H9 (cell line): Measurements from ENCODE around the gene FCAMR. TPM values are rescaled to one million over a fixed set of nuclear protein-coding genes. Genes with fewer than 3 reads are reported as not detected.

Experiments used
- DNase-seq: peaks from one replicate; pipeline ENCODE4 v3.0.0-alpha.2; 2017
- H2AFZ ChIP-seq: one replicate; pipeline ENCODE4 v1.6.1; 2013; ENCODE audit warnings: mild to moderate bottlenecking, low read length, control low read depth, moderate library complexity
- H2AK5ac ChIP-seq: 2 replicates; pipeline ENCODE4 v1.6.1; 2013; ENCODE audit warnings: low read length, control low read depth, mixed read lengths; ENCODE audit not compliant: insufficient read length
- H2BK120ac ChIP-seq: one replicate; pipeline ENCODE4 v1.6.1; 2013; ENCODE audit warnings: low read depth, mild to moderate bottlenecking, low read length, control low read depth, inconsistent platforms; ENCODE audit not compliant: poor library complexity, severe bottlenecking
- H2BK12ac ChIP-seq: 2 replicates; pipeline ENCODE4 v1.6.1; 2013; ENCODE audit warnings: low read length, control low read depth, mixed read lengths, low read depth; ENCODE audit not compliant: insufficient read length
- H2BK15ac ChIP-seq: 2 replicates; pipeline ENCODE4 v1.6.1; 2013; ENCODE audit warnings: low read depth, low read length, control low read depth
- H2BK20ac ChIP-seq: one replicate; pipeline ENCODE4 v1.6.1; 2013; ENCODE audit warnings: low read depth, mild to moderate bottlenecking, low read length, control low read depth, inconsistent platforms; ENCODE audit not compliant: poor library complexity, severe bottlenecking
- H2BK5ac ChIP-seq: 2 replicates; pipeline ENCODE4 v1.6.1; 2013; ENCODE audit warnings: low read length, control low read depth, mixed read lengths; ENCODE audit not compliant: insufficient read length
- H3K14ac ChIP-seq: 2 replicates; pipeline ENCODE4 v1.6.1; 2013; ENCODE audit warnings: low read length, control low read depth; ENCODE audit not compliant: insufficient read depth
- H3K18ac ChIP-seq: 2 replicates; pipeline ENCODE4 v1.6.1; 2013; ENCODE audit warnings: low read depth, mild to moderate bottlenecking, mixed read lengths, low read length, control low read depth; ENCODE audit not compliant: insufficient read length
- H3K23ac ChIP-seq: 2 replicates; pipeline ENCODE4 v1.6.1; 2013; ENCODE audit warnings: low read length, control low read depth, mixed read lengths, low read depth; ENCODE audit not compliant: insufficient read length
- H3K23me2 ChIP-seq: 2 replicates; pipeline ENCODE4 v1.6.1; 2013; ENCODE audit warnings: low read depth, mild to moderate bottlenecking, mixed read lengths, low read length, control low read depth; ENCODE audit not compliant: insufficient read length, poor library complexity, severe bottlenecking
- H3K27ac ChIP-seq: 2 replicates; pipeline ENCODE4 v1.5.1; 2013; ENCODE audit warnings: low read length, control low read depth, mixed read lengths, low read depth; ENCODE audit not compliant: insufficient read length
- H3K27me3 ChIP-seq: 2 replicates; pipeline ENCODE4 v1.6.1; 2013; ENCODE audit warnings: low read length, control low read depth, inconsistent platforms; ENCODE audit not compliant: insufficient read depth
- H3K4ac ChIP-seq: 2 replicates; pipeline ENCODE4 v1.6.1; 2013; ENCODE audit warnings: low read depth, mild to moderate bottlenecking, control low read depth, inconsistent platforms, low read length, moderate library complexity
- H3K4me1 ChIP-seq: 2 replicates; pipeline ENCODE4 v1.6.1; 2013; ENCODE audit warnings: low read length, control low read depth, inconsistent platforms; ENCODE audit not compliant: insufficient read depth
- H3K4me2 ChIP-seq: 2 replicates; pipeline ENCODE4 v1.6.1; 2013; ENCODE audit warnings: low read length, control low read depth, mixed read lengths; ENCODE audit not compliant: insufficient read length, insufficient read depth
- H3K56ac ChIP-seq: 2 replicates; pipeline ENCODE4 v1.6.1; 2013; ENCODE audit warnings: low read depth, mild to moderate bottlenecking, mixed read lengths, low read length, control low read depth; ENCODE audit not compliant: insufficient read length
- H3K79me1 ChIP-seq: 2 replicates; pipeline ENCODE4 v1.6.1; 2013; ENCODE audit warnings: low read depth, mild to moderate bottlenecking, moderate library complexity, low read length, control low read depth, inconsistent platforms; ENCODE audit not compliant: insufficient read depth, poor library complexity, severe bottlenecking
- H3K79me2 ChIP-seq: 2 replicates; pipeline ENCODE4 v1.6.1; 2013; ENCODE audit warnings: low read length, control low read depth, inconsistent platforms; ENCODE audit not compliant: insufficient read depth
- H3K9ac ChIP-seq: 2 replicates; pipeline ENCODE4 v1.6.1; 2013; ENCODE audit warnings: low read length, control low read depth, mixed read lengths; ENCODE audit not compliant: insufficient read length; ENCODE audit errors: extremely low read depth
- H3K9me3 ChIP-seq: one replicate; pipeline ENCODE4 v1.6.1; 2013; ENCODE audit warnings: low read depth, low read length, inconsistent platforms; ENCODE audit not compliant: control insufficient read depth
- H3T11ph ChIP-seq: one replicate; pipeline ENCODE4 v1.6.1; 2013; ENCODE audit warnings: mild to moderate bottlenecking, low read length, control low read depth, inconsistent platforms
- H4K20me1 ChIP-seq: one replicate; pipeline ENCODE4 v1.6.1; 2013; ENCODE audit not compliant: control insufficient read depth, insufficient read length, insufficient read depth
- H4K5ac ChIP-seq: 2 replicates; pipeline ENCODE4 v1.6.1; 2013; ENCODE audit warnings: low read depth, mild to moderate bottlenecking, mixed read lengths, low read length, control low read depth; ENCODE audit not compliant: insufficient read length
- H4K8ac ChIP-seq: replicated peaks from 2 replicates; pipeline ENCODE4 v1.6.1; 2013; ENCODE audit warnings: low read length, control low read depth, mixed read lengths, low read depth; ENCODE audit not compliant: insufficient read length
- H4K91ac ChIP-seq: 2 replicates; pipeline ENCODE4 v1.6.1; 2013; ENCODE audit warnings: low read depth, mild to moderate bottlenecking, moderate library complexity, mixed read lengths, low read length, control low read depth; ENCODE audit not compliant: insufficient read length
- H3K27ac Mint-ChIP-seq, 3 experiments: 2 replicates in 2 of 3; 3 replicates in 1 of 3; pipeline ENCODE4 v1.8.0; 2020 to 2021; ENCODE audit warnings: mixed read lengths in 3 of 3, mild to moderate bottlenecking in 1 of 3, moderate library complexity in 1 of 3
- H3K27me3 Mint-ChIP-seq: 2 replicates; pipeline ENCODE4 v1.8.0; 2021; ENCODE audit warnings: low read depth, mild to moderate bottlenecking, moderate library complexity, mixed read lengths
- H3K36me3 Mint-ChIP-seq, 3 experiments: 2 replicates in 2 of 3; 3 replicates in 1 of 3; pipeline ENCODE4 v1.8.0; 2020 to 2021; ENCODE audit warnings: low read depth in 3 of 3, mixed read lengths in 3 of 3; ENCODE audit not compliant: insufficient read depth in 1 of 3
- H3K4me1 Mint-ChIP-seq, 2 experiments: 2 replicates each; pipeline ENCODE4 v1.8.0; 2020; ENCODE audit warnings: mixed read lengths in 2 of 2
- H3K4me3 Mint-ChIP-seq, 2 experiments: 2 replicates in 1 of 2; 3 replicates in 1 of 2; pipeline ENCODE4 v1.8.0; 2020 to 2021; ENCODE audit warnings: mild to moderate bottlenecking in 2 of 2, mixed read lengths in 2 of 2, moderate library complexity in 1 of 2
- H3K9me3 Mint-ChIP-seq, 2 experiments: 2 replicates in 1 of 2; 3 replicates in 1 of 2; pipeline ENCODE4 v1.8.0; 2020; ENCODE audit warnings: mild to moderate bottlenecking in 2 of 2, mixed read lengths in 2 of 2, moderate library complexity in 1 of 2
- WGBS: extraction: QIAGEN DNeasy Blood & Tissue Kit; methylation state at CpG from one replicate; pipeline ENCODE4 v1.1.7; 2013; ENCODE audit warnings: missing lambda C conversion rate, low lambda C conversion rate, mixed read lengths; ENCODE audit not compliant: insufficient read length; ENCODE audit errors: extremely low coverage; 5-methylcytosine and 5-hydroxymethylcytosine counted together
- total RNA-seq: library from RNA; stranded (reverse); gene quantifications from 2 replicates; pipeline ENCODE4 v1.2.1, GENCODE V29; 2021
- TF ChIP-seq, protein P1 (sequence below): fragments of 200-600 bp; sonication (generic); conservative IDR thresholded peaks from 3 replicates; pipeline ENCODE4 v1.8.0; 2021; ENCODE audit warnings: antibody characterized with exemption, mild to moderate bottlenecking

The FCAMR gene
- total RNA-seq, 1 experiment from 2014 or later = not detected

DNA sequence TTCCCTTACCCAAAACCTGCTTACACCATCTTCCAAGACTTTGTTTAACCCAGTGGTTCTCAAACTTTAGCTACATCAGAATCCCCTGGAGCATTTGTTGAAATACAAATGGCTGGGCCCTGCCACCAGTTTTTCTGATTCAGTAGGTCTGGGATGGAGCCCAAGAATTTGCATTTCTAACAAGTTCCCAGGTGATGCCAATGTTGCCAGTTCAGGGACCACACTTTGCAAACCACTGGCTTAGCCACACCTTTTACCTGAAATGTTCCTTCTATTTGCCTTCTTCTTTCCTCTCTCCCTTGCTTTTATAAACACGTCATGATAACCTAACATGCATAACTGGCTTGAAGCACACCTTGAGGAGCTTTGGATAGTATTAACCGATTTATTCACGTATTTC lies 16.1 kb upstream of the FCAMR start:
- no peak overlapping the region for H3K14ac ChIP-seq
- no peak for DNase-seq
- H3K9me3 ChIP-seq = no peaks in the 10 kb centered on the region
- H4K8ac ChIP-seq = no peak overlapping the region
- H3K27me3 Mint-ChIP-seq = peaks cover 44% of the 10 kb centered on the region
- no peaks in the 10 kb centered on the region for H3K23me2 ChIP-seq
- no CpG with 5 or more reads among the region's 3 CpGs for WGBS
- no peaks in the 10 kb centered on the region for H3K79me1 ChIP-seq
- H3K4me1 ChIP-seq = peaks cover 7% of the 10 kb centered on the region; the same call in 1 of the 2 replicates
- no peak overlapping the region for H2BK20ac ChIP-seq
- no peaks in the 10 kb centered on the region for H4K20me1 ChIP-seq
- H2AK5ac ChIP-seq = no peak overlapping the region
- H3K56ac ChIP-seq = no peak overlapping the region
- no peak overlapping the region for H2BK15ac ChIP-seq
- no peaks in the 10 kb centered on the region for H3K36me3 Mint-ChIP-seq
- H3K27me3 ChIP-seq = no peaks in the 10 kb centered on the region; the same call in 1 of the 2 replicates
- H3K23ac ChIP-seq = no peak overlapping the region
- no peak overlapping the region for H2AFZ ChIP-seq
- H4K5ac ChIP-seq = no peak overlapping the region
- no peak overlapping the region for H3K4me3 Mint-ChIP-seq
- no peak overlapping the region for H3K18ac ChIP-seq
- no peak overlapping the region for H3T11ph ChIP-seq
- H3K4me1 Mint-ChIP-seq = peaks cover 31 to 44% of the 10 kb centered on the region in 2 experiments
- TF ChIP-seq, protein P1, sequence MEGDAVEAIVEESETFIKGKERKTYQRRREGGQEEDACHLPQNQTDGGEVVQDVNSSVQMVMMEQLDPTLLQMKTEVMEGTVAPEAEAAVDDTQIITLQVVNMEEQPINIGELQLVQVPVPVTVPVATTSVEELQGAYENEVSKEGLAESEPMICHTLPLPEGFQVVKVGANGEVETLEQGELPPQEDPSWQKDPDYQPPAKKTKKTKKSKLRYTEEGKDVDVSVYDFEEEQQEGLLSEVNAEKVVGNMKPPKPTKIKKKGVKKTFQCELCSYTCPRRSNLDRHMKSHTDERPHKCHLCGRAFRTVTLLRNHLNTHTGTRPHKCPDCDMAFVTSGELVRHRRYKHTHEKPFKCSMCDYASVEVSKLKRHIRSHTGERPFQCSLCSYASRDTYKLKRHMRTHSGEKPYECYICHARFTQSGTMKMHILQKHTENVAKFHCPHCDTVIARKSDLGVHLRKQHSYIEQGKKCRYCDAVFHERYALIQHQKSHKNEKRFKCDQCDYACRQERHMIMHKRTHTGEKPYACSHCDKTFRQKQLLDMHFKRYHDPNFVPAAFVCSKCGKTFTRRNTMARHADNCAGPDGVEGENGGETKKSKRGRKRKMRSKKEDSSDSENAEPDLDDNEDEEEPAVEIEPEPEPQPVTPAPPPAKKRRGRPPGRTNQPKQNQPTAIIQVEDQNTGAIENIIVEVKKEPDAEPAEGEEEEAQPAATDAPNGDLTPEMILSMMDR = no peak
- no peak overlapping the region for H3K4ac ChIP-seq
- no peak overlapping the region for H2BK120ac ChIP-seq
- H3K27ac ChIP-seq = no peak overlapping the region
- H3K9me3 Mint-ChIP-seq = no peaks in the 10 kb centered on the region
- H2BK5ac ChIP-seq = no peak overlapping the region
- H2BK12ac ChIP-seq = no peak overlapping the region
- H3K27ac Mint-ChIP-seq = no peak overlapping the region
- H3K79me2 ChIP-seq = no peaks in the 10 kb centered on the region
- no peak overlapping the region for H3K4me2 ChIP-seq
- H3K9ac ChIP-seq = no peak overlapping the region
- no peak overlapping the region for H4K91ac ChIP-seq
